Stimulated activated CD8-positive, alpha-beta memory T cell treated with anti-CD3 and anti-CD28 coated beads, Interleukin-15, amount 100 ng/mL, for 4 hours (primary cell): ENCODE results near the gene MAD1L1.

Source experiments
- DNase-seq, 2 donors: peaks; one replicate each; pipeline ENCODE4 v3.0.0-alpha.2; 2020; ENCODE audit warnings: low read depth in 2 of 2

MAD1L1 gene

GRCh38 chr7:2201128-2201527 lies 31.6 kb downstream of the MAD1L1 start:
- DNase-seq = no peak

GRCh38 chr7:2200584-2200980 lies 32.2 kb downstream of the MAD1L1 start:
- DNase-seq = no peak

GRCh38 chr7:2199956-2200583 lies 32.7 kb downstream of the MAD1L1 start:
- DNase-seq = no peak

- no peak for DNase-seq
Measured at GRCh38 chr7:2199528-2199927, 33.2 kb downstream of the MAD1L1 start.

- no peak for DNase-seq
Measured at GRCh38 chr7:2198760-2199159, 34.0 kb downstream of the MAD1L1 start.

- DNase-seq = no peak
Measured at GRCh38 chr7:2198206-2198605, 34.5 kb downstream of the MAD1L1 start.

- DNase-seq = no peak
Measured at GRCh38 chr7:2197436-2198155, 35.1 kb downstream of the MAD1L1 start.

GRCh38 chr7:2196381-2197378 lies 36.1 kb downstream of the MAD1L1 start:
- DNase-seq = no peak

GRCh38 chr7:2195400-2196246 lies 37.1 kb downstream of the MAD1L1 start:
- DNase-seq = no peak

GRCh38 chr7:2193575-2194305 lies 39.0 kb downstream of the MAD1L1 start:
- no peak for DNase-seq

- no peak for DNase-seq
Measured at GRCh38 chr7:2192831-2193534, 39.8 kb downstream of the MAD1L1 start.

- no peak for DNase-seq
Measured at GRCh38 chr7:2191016-2191415, 41.7 kb downstream of the MAD1L1 start.

GRCh38 chr7:2190531-2190930 lies 42.2 kb downstream of the MAD1L1 start:
- DNase-seq = no peak

GRCh38 chr7:2186166-2186565 lies 46.6 kb downstream of the MAD1L1 start:
- no peak for DNase-seq

- no peak for DNase-seq
Measured at GRCh38 chr7:2185715-2186114, 47.0 kb downstream of the MAD1L1 start.

- DNase-seq = no peak
Measured at GRCh38 chr7:2182461-2182860, 50.3 kb downstream of the MAD1L1 start.

GRCh38 chr7:2181077-2181854 lies 51.5 kb downstream of the MAD1L1 start:
- no peak for DNase-seq

GRCh38 chr7:2180081-2180480 lies 52.7 kb downstream of the MAD1L1 start:
- no peak for DNase-seq

GRCh38 chr7:2175514-2175913 lies 57.2 kb downstream of the MAD1L1 start:
- no peak for DNase-seq
